Fibroblast of lung (primary cell): ENCODE measurements around the gene OBSL1.

Experiments
- CTCF ChIP-seq, 2 donors: IDR thresholded peaks in 1 of 2; conservative IDR thresholded peaks in 1 of 2; 1 replicate in 1 of 2; 2 replicates in 1 of 2; pipeline ENCODE4 v1.5.1; 2011 to 2012; ENCODE audit warnings: low read length in 2 of 2, control low read depth in 1 of 2, inconsistent platforms in 1 of 2, low read depth in 1 of 2, mild to moderate bottlenecking in 1 of 2
- EZH2 ChIP-seq: IDR thresholded peaks from 2 replicates; pipeline ENCODE4 v1.5.1; 2012; ENCODE audit warnings: low read length, control low read depth, mild to moderate bottlenecking; ENCODE audit errors: missing control alignments

- peak; percentile 13 for TF ChIP-seq EZH2
- TF ChIP-seq CTCF (conservative IDR thresholded peaks at IDR 0.05 in 1 of 2, IDR thresholded peaks at IDR 0.05 in 1 of 2; ENCODE audit: low read depth in 1 of 2, low read length in 2 of 2): peak; percentile 74 to 85
These were observed 61.4 kb downstream of the OBSL1 start for GRCh38 chr2:219509780-219510511.
